Activated CD8-positive, alpha-beta memory T cell treated with anti-CD3 and anti-CD28 coated beads, Interleukin-2, amount 10 ng/mL, durations not matched to agents 7 days and 5 days (primary cell): ENCODE results near the gene CRABP2. TPM values are rescaled to one million over a fixed set of nuclear protein-coding genes. Genes with fewer than 3 reads are reported as not detected.

Experiments
- ATAC-seq: fragments of 150-1000 bp; cut with Tn5 transposase; one replicate; pipeline ENCODE4 v1.10.0; 2021; ENCODE audit warnings: moderate library complexity
- CTCF ChIA-PET: fragments of 350-600 bp; sonication (Branson Sonifier 250); formaldehyde crosslinking; loops from one replicate; lab custom pipeline; 2021; ENCODE audit warnings: antibody characterized with exemption; lab: Charles Lee
- DNase-seq: peaks from one replicate; pipeline ENCODE4 v3.0.0-alpha.2; 2020
- H3K27ac Mint-ChIP-seq: one replicate; pipeline ENCODE4 v1.8.0; 2021; ENCODE audit warnings: mild to moderate bottlenecking, mixed read lengths
- H3K27me3 Mint-ChIP-seq: one replicate; pipeline ENCODE4 v1.8.0; 2021; ENCODE audit warnings: mixed read lengths
- H3K36me3 Mint-ChIP-seq: one replicate; pipeline ENCODE4 v1.8.0; 2021; ENCODE audit warnings: mild to moderate bottlenecking, mixed read lengths
- H3K4me1 Mint-ChIP-seq: one replicate; pipeline ENCODE4 v1.8.0; 2021; ENCODE audit warnings: mixed read lengths
- H3K4me3 Mint-ChIP-seq: one replicate; pipeline ENCODE4 v1.8.0; 2021; ENCODE audit warnings: mild to moderate bottlenecking, moderate library complexity, mixed read lengths
- H3K9me3 Mint-ChIP-seq: one replicate; pipeline ENCODE4 v1.8.0; 2022; ENCODE audit warnings: low read depth, mixed read lengths
- total RNA-seq, 2 experiments: library from RNA; stranded (reverse); gene quantifications; one replicate each; pipeline ENCODE4 v1.2.3, GENCODE V29; 2021

Gene CRABP2
- total RNA-seq, 2 experiments from 2014 or later: 1.4 to 1.9 TPM

DNA sequence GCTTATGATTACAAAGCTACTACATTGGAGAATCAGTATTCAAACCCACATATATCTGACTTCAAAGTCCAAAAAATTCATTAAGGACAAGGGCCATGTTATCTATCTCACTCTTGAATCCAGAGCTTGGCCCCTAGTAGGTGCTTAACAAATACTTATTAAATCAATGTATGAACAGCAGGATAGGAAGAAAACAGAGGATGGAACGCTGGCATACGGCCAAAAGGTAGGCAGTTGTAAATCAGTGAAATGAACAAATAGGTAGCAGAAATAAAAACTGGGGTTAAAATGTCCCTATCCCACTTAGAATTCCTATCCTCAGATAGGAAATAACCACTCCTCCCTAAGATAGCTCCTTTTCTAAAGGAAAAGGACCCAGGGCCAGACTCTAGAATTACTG, 33.5 kb upstream of the CRABP2 start:
- DNase-seq (no peak), ATAC-seq (no peak)
- H3K36me3 Mint-ChIP-seq: peaks cover 31% of the 10 kb centered on the region
- CTCF ChIA-PET: interaction anchor here (1.1 to 5.6 kb wide), 3 partner anchors 12 to 121 kb away, joined by 9 to 37 read pairs (median 17); partner anchors contain the start of genes HDGF and NTRK1
- H3K27me3 Mint-ChIP-seq: no peaks in the 10 kb centered on the region
- peaks cover 43% of the 10 kb centered on the region for H3K4me1 Mint-ChIP-seq
- no peaks in the 10 kb centered on the region for H3K9me3 Mint-ChIP-seq
- H3K4me3 Mint-ChIP-seq: peak overlapping the region; percentile 22
- peak overlapping the region; percentile 26 for H3K27ac Mint-ChIP-seq

DNA sequence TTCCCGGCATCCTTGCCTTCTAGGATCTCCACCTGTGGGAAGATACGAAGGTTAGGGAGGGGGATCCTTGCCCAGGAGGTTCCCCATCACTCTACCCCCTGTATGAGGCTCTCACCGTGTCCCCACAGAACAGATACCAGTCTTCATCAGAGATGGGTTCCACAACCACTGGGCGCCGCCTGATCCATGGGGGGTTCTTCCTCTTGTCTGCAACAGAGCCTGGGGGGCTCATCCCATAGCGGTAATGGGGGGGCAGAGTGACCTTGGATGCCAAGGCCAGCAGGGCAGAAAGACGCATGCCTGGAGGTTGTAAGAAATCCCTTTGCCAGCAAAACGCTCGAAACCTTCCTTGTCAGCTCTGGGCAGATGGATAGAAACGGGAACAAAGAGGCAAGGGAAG, 33.0 kb upstream of the CRABP2 start:
- H3K27ac Mint-ChIP-seq: peak overlapping the region; percentile 26
- peaks cover 31% of the 10 kb centered on the region for H3K36me3 Mint-ChIP-seq
- CTCF ChIA-PET: interaction anchor here (1.1 to 5.6 kb wide), 3 partner anchors 12 to 122 kb away, joined by 9 to 37 read pairs (median 17); partner anchors contain the start of genes HDGF and NTRK1
- H3K27me3 Mint-ChIP-seq: no peaks in the 10 kb centered on the region
- peaks cover 40% of the 10 kb centered on the region for H3K4me1 Mint-ChIP-seq
- no peak for ATAC-seq
- no peak for DNase-seq
- no peaks in the 10 kb centered on the region for H3K9me3 Mint-ChIP-seq
- H3K4me3 Mint-ChIP-seq: no peak overlapping the region

DNA sequence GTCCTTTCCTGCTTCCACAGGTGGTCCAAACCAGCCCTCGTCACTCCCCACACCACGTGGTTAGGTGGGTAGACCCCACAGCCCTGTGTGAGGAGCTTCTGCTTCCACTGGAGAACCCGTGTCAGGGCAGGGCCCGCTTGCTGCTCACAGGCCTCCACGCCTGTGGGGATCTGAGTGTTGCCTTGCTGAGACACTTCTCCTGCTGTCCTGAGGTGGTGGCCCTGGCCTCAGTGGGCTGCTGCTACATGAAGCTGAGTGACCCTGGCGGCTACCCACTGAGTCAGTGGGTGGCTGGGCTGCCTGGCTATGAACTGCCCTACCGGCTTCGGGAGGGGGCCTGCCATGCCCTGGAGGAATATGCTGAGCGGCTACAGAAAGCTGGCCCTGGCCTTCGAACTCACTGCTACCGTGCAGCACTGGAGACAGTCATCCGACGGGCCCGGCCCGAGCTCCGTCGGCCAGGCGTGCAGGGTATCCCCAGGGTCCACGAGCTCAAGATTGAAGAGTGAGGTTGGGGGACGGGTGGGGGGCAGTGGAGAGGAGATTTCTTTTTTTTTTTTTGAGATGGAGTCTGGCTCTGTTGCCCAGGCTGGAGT, 28.7 kb upstream of the CRABP2 start:
- H3K9me3 Mint-ChIP-seq: no peaks in the 10 kb centered on the region
- peaks cover 21% of the 10 kb centered on the region for H3K4me1 Mint-ChIP-seq
- ATAC-seq (no peak), DNase-seq (no peak)
- H3K4me3 Mint-ChIP-seq: no peak overlapping the region
- CTCF ChIA-PET: interaction anchor here (0.9 kb wide), 1 partner anchor 8 kb away, joined by 3 read pairs; no protein-coding TSS in a partner anchor
- no peak overlapping the region for H3K27ac Mint-ChIP-seq
- peaks cover 13% of the 10 kb centered on the region for H3K36me3 Mint-ChIP-seq
- no peaks in the 10 kb centered on the region for H3K27me3 Mint-ChIP-seq

DNA sequence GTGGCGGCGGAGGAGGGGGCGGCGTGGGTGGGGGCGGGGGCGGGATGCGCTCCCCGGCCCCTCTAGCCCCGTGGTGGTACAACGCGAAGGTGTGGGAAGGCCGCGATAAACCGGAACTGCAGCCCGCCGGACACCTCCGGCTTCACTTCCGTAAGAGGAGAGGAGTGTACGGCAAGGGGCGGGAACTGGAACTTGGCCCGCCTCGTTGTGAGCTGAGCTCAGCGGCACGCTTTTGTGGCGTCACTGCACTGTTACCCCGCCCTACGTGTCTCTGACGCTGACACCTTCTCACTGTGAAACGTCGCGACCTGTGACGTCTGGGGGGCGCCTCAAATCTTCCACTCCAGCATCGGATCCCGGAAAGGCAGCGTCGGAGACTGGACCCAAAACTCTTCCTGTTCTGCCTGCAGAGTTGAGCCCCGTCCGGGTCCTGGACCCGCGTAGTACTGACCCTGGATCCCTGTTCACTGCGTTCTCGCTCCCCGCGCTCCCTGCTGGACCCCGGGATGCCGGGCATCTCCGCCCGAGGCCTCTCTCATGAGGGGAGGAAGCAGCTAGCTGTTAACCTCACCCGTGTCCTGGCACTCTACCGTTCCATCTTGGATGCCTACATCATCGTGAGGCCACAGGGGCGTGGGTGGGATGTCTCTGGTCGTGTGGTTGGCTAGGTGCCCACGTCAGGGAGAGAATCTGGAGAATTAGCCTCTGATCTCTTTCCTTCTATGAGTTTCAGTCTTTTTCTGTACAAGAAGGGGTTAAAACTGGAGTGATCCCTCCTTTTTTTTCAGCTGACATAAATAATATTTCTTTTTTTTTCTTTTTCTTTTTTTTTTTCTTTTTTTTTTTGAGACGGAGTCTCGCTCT, 23.4 kb upstream of the CRABP2 start, which contains the start of gene ISG20L2:
ISG20L2 (minus strand) TSS at position 168 of the 864 bp plus-strand sequence. CDS start 1,114 bp downstream, outside the sequence.
- peak; percentile 89 for ATAC-seq
- no peaks in the 10 kb centered on the region for H3K27me3 Mint-ChIP-seq
- no peak within 1 kb of the TSS for H3K27ac Mint-ChIP-seq
- no peaks in the 10 kb centered on the region for H3K9me3 Mint-ChIP-seq
- H3K4me3 Mint-ChIP-seq: no peak within 1 kb of the TSS
- H3K4me1 Mint-ChIP-seq: peaks cover 29% of the 10 kb centered on the region
- DNase-seq: peak; percentile 99
- H3K36me3 Mint-ChIP-seq: peaks cover 10% of the 10 kb centered on the region
- CTCF ChIA-PET: interaction anchor here (1.1 to 8.0 kb wide), 14 partner anchors 14 to 162 kb away, joined by 3 to 217 read pairs (median 56); partner anchors contain the start of genes HDGF, INSRR, MRPL24 and NTRK1

DNA sequence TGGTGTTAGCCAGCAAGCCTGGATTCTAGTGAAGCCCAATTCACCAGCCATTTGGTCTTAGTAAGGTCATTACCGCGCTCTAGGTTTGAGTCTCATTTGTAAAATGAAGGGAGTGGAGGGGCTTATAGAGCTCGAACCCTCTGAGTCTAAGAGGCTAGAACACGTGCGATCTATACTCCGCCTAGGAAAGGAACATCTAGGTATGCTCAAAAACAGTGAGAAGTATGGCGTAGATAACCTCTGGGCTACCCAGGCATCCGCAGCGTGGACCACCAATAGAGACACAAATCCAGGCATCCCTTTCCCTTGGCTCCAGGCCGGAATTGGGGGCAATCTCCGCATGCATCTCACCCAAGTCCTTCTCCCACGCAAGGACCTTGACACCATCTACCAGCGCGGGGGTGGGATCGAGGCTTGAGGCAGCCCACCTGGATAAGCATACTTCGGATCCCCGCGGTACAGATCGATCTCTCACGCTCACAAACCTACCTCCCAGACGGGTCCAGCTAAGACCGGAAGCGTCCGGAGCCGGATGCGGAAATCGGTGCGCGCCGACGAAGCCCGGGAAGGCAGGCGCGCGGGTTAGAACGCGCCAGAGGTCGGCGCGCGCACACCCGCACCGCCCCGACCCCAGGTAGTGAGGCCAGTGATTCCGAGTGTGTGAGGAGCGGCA, 22.7 kb upstream of the CRABP2 start, which contains the start of gene METTL25B:
METTL25B (plus strand) TSS at position 544 of the 673 bp plus-strand sequence. CDS start 636 bp downstream, outside the sequence.
- Mint-ChIP-seq H3K36me3 (peaks cover 17% of the 10 kb centered on the region), H3K9me3 (no peaks in the 10 kb centered on the region), H3K4me1 (peaks cover 36% of the 10 kb centered on the region), H3K27ac (no peak within 1 kb of the TSS), H3K4me3 (no peak within 1 kb of the TSS), H3K27me3 (no peaks in the 10 kb centered on the region)
- DNase-seq: peak; percentile 91
- peak; percentile 72 for ATAC-seq
- CTCF ChIA-PET: interaction anchor here (0.7 to 8.0 kb wide), 23 partner anchors 13 to 342 kb away, joined by 3 to 217 read pairs (median 23); partner anchors contain the start of genes CRABP2, HDGF, INSRR and MRPL24

DNA sequence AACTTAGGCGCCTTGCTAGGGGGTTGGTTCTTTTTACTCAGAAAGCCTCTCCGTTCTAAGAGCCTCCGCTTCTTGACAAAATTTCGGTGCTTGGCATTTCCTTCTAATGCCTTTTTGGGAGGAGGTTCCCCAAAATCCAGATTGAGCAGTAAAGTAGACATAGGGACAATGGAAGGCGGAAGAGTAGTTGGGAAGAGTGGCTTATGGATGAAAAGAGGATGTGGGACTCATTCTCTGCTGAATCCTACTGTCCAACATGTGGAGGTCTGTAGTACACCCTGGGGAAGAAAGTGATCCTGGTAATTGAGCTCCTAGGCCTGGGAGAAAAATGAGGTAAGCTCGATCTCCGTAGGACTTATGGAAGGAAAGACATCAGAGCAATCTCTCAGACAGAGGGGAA, 22.1 kb upstream of the CRABP2 start:
- Mint-ChIP-seq H3K36me3 (peaks cover 22% of the 10 kb centered on the region), H3K27ac (no peak overlapping the region), H3K27me3 (no peaks in the 10 kb centered on the region), H3K4me3 (no peak overlapping the region), H3K9me3 (no peaks in the 10 kb centered on the region), H3K4me1 (peaks cover 41% of the 10 kb centered on the region)
- ATAC-seq: no peak
- DNase-seq: no peak
- CTCF ChIA-PET: interaction anchor here (0.7 to 8.0 kb wide), 30 partner anchors 9 to 341 kb away, joined by 3 to 217 read pairs (median 20); partner anchors contain the start of genes CRABP2, HDGF, INSRR and MRPL24

DNA sequence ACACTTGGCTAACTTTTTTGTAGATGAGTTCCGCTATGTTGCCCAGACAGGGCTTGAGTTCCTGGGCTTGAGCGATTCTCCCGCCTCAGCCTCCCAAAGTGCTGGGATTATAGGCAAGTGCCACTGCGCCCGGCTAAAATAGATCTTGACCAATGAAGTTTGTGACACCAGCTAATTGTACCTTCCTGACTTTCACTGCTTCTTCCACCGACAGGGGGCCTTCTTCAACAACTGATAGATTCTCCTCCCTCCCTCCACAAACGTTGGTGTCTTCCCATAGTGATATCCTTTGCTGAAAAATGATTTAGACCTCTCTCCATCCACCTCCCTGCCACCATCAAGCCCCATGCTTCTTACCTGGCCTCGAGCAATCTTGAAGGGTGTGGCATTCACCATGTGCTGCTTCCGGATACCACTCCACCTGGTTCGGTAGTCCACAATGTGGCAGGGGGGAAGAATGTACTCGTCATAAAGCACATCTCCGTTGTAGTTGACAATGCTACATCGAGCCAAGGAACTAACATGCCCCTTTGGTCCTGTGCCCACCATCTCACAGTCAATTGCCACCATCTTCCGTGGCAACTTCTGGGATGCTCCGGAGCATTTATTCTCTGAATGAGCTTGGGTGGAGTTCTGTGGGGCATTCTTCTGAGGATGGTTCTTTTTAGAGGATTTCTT, 21.3 kb upstream of the CRABP2 start:
- Mint-ChIP-seq H3K27me3 (no peaks in the 10 kb centered on the region), H3K36me3 (peaks cover 24% of the 10 kb centered on the region), H3K4me3 (no peak overlapping the region), H3K9me3 (no peaks in the 10 kb centered on the region), H3K4me1 (peaks cover 44% of the 10 kb centered on the region), H3K27ac (no peak overlapping the region)
- CTCF ChIA-PET: interaction anchor here (0.8 to 8.0 kb wide), 69 partner anchors 10 to 341 kb away, joined by 3 to 217 read pairs (median 8); partner anchors contain the start of genes BCAN, CRABP2, HDGF and INSRR
- DNase-seq (peak; percentile 78), ATAC-seq (no peak)

DNA sequence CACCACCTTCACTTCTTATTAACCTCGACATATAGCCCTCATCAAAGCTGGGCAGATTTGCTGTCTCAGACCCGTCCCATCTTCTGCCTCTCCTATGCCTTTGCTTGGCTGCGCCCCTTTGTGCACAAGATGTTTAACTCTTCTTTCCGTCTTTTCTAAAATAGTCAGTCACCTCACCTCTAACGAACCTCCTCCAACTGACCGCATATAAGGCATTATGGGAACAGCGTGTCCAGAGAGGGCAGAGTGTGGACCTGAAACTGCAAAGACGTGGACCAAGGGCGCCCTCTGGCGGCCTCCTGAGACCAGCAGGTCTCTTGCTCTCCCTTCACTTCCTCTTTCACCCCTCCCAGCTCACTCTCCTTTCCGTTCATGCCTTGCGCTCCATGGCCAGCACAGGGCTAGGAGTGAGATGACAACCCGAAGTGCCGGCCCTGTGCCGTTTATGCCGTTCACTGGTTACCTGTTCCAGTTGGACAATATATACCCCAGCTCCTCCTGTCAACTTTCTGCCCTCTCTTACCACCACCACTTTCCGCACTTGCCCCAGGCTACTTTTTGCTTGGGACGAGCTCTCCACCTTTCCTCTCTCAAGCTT, 20.4 kb upstream of the CRABP2 start:
- Mint-ChIP-seq H3K27me3 (no peaks in the 10 kb centered on the region), H3K27ac (no peak overlapping the region), H3K4me3 (no peak overlapping the region), H3K9me3 (no peaks in the 10 kb centered on the region), H3K4me1 (peaks cover 47% of the 10 kb centered on the region), H3K36me3 (peaks cover 29% of the 10 kb centered on the region)
- DNase-seq (peak; percentile 88), ATAC-seq (peak; percentile 37)
- CTCF ChIA-PET: interaction anchor here (0.6 to 8.0 kb wide), 82 partner anchors 8 to 1236 kb away, joined by 3 to 217 read pairs (median 7); partner anchors contain the start of genes BCAN, CRABP2, HDGF and INSRR

DNA sequence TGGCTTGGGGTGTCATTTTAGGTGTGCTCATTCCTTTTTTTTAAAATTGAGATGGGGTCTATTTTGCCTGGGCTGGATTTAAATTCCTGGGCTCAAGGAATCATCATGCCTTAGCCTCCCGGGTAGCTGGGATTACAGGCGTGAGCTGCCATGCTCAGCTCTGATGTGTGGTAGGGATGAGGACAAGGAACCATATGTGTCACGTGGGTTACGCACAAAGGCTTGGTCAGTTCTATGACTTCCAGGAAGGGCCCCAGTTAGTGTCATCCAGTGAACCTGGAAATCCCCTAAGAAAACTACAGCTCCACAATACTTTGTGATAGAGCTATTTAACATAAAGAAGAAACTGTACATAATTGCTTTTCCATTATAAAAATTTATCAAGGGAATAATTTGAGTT, 16.2 kb upstream of the CRABP2 start:
- Mint-ChIP-seq H3K4me3 (no peak overlapping the region), H3K27ac (peak overlapping the region; percentile 72), H3K36me3 (peaks cover 38% of the 10 kb centered on the region), H3K27me3 (no peaks in the 10 kb centered on the region), H3K9me3 (no peaks in the 10 kb centered on the region), H3K4me1 (peaks cover 38% of the 10 kb centered on the region)
- ATAC-seq (no peak), DNase-seq (no peak)
- CTCF ChIA-PET: interaction anchor here (0.6 to 5.3 kb wide), 11 partner anchors 10 to 169 kb away, joined by 3 to 49 read pairs (median 3); partner anchors contain the start of genes CRABP2 and MRPL24

DNA sequence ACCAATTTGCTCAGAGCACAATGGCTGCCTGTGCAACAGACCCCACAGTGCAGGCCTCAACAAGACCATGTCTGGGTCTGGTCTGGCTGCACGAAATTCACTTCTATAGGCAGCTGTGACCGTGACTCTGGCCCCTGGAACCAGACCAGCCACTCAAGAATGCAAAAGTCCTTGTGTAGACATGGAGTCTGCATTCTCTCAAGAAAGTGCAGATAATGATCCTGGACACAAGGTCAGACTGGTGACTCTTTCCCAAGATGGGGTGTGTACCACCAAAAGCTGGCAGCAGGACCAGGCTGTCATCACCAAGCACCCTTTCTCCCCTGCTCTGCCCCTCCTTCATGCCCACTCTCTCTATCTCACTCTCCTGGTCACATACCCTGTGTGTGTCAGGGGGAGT, 15.7 kb upstream of the CRABP2 start:
- peak overlapping the region; percentile 72 for H3K27ac Mint-ChIP-seq
- CTCF ChIA-PET: interaction anchor here (0.7 to 5.3 kb wide), 12 partner anchors 10 to 139 kb away, joined by 3 to 49 read pairs (median 4); partner anchors contain the start of genes CRABP2 and MRPL24
- H3K4me3 Mint-ChIP-seq: no peak overlapping the region
- no peaks in the 10 kb centered on the region for H3K27me3 Mint-ChIP-seq
- peaks cover 38% of the 10 kb centered on the region for H3K4me1 Mint-ChIP-seq
- no peak for DNase-seq
- H3K9me3 Mint-ChIP-seq: no peaks in the 10 kb centered on the region
- H3K36me3 Mint-ChIP-seq: peaks cover 38% of the 10 kb centered on the region
- ATAC-seq: no peak

DNA sequence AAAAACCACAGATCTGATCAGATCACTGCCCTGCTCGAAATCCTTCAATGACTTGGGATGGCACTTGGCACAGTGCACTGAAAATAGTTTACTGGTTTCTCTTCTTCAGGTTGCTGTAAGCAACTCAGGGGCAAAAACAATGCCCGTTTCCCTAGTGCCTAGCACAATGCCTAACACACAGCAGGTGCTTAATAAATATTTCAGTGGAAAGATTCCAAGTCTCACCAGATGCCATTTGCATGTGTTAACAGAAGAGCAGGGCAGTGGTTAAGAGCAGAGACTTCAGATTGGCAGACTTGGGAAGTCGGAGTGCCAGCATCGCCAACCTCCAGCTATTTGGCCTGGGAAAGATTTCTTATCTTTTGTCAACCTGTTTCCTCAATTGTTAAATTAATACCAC, 12.0 kb upstream of the CRABP2 start:
- Mint-ChIP-seq H3K27ac (no peak overlapping the region), H3K4me3 (no peak overlapping the region), H3K36me3 (peaks cover 20% of the 10 kb centered on the region), H3K27me3 (no peaks in the 10 kb centered on the region), H3K9me3 (no peaks in the 10 kb centered on the region), H3K4me1 (peaks cover 15% of the 10 kb centered on the region)
- DNase-seq (no peak), ATAC-seq (no peak)
- CTCF ChIA-PET: interaction anchor here (1.0 to 8.2 kb wide), 4 partner anchors 9 to 58 kb away, joined by 3 to 77 read pairs (median 17); partner anchors contain the start of gene CRABP2
